LoVo (cell line): ENCODE data around the gene SMARCB1.
A peak's percentile ranks its signal among the peaks of the same experiment; 100 is the strongest.
"Not testable (repeated sequence)": the region's sequence is repeated elsewhere in the genome, so short reads cannot be mapped to it uniquely, and the experiment has no call there.

Experiments
- DNase-seq: peaks from one replicate; pipeline ENCODE4 v3.0.0-alpha.2; 2016; ENCODE audit warnings: low spot score

SMARCB1 gene

DNA sequence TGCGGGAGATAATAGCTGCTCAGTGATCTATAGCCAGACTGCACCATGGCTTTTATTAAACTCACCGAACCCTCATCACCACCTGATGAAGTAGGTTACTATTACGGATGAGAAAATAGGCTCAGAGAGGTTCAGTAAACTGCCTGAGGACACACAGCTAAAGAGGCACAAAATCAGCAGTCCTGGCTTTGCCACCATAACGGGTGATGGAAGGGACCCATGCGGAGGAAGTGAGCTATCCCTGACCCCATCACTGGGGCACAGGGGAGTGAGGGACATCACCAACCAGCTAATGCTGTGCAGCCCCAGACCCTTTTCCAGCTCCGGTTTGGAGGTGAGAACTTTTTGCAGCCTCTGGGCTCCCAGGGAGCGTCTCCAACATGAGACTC, 59.3 kb downstream of the SMARCB1 start:
- DNase-seq, result no peak

- no peak for DNase-seq
Measured at GRCh38 chr22:23847310-23847920, 60.6 kb downstream of the SMARCB1 start.

DNA sequence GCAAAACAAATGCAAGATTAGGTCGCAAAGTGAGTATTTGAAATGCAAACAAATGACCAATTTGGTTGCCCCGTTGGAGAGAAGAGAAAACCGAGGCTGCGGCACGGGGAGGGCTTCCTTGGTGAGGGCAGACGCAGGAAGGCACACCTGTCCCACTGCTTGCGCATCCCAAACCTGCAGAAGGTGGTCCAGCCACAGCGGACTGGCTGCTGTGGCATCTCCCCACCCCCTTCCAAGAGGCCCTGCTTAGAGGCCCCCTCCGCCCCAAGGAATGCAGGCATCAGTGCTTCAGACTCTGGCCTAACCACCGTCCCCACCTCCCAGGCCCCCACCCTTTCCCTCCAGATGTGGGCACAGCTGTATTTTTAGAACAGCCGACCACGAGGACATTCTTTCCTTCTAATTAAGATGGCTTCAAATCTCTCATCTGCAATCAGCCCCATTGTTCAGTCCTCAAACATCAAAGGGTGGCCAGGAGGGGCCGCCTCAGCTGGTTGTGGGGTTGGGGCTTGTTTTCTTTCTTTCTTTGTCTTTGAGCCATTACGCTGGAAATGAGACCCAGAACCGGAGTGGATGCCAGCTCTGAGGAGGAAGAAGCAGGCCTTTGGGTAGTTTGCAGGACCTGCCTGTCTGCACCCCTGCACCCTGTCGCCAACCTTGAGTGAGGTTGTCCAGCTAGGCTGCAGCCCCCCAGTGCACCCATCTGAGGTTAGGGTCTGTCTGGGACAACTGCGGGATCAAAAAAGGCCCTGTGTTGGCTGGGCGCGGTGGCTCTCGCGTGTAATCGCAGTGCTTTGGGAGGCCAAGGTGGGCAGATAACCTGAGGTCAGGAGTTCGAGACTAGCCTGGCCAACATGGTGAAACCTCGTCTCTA, 61.5 kb downstream of the SMARCB1 start:
- DNase-seq, result no peak

DNA sequence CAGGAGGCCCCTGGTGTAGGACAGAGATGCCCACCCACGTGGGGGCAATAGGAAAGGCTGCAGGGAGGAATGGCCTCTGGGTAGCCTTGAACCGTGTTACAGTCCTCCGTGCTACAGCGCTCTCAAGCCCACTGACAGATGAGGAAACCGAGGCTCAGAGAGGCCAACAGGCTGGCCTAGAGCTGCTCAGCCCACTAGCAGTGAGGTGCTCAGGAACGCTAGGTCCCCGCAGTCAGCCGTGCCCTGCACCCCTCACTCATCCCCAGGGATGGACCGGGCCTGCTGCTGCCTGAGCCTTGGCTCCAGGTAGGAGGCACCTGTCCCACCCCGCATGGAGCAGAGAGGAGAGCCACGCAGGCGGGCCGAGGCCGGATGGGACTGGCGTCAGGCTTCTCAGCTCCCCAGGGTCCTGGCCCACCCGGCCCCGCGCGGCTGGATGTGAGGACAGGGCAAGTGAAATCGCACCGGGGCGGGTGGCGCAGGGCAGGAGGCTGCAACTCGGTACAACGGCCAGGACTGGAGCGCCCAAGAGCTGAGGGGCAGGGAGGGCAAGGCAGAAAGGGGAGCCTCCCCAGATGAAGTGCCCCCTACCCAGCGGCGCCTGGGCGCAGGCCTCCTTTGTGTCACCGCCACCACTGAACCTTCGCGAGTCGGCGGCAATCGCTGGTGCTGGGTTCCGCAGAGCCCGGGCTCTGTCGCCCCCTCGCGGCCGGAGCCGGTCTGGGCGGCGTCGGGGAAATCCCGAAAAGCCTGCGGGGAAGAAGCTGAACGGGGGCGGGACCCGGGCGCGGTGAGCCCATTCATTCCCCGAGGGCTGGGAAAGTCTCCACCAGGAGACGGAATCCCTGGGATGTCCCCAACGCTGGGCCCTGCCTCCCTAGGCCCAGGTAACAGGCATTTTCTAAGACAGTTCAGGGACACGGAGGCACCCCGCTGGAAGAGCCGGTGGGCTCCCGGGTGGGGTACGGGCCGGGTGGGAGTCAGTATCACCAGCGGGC, 62.5 kb downstream of the SMARCB1 start:
- peak; percentile 84 for DNase-seq

GRCh38 chr22:23850136-23850611, 63.4 kb downstream of the SMARCB1 start:
- no peak for DNase-seq

- peak; percentile 9 for DNase-seq
Measured at GRCh38 chr22:23856721-23857605, 70.2 kb downstream of the SMARCB1 start.

GRCh38 chr22:23857606-23858483, 71.1 kb downstream of the SMARCB1 start, which contains the start of gene SLC2A11:
Gene SLC2A11 (plus strand): TSS chr22:23857875. CDS start chr22:23858000, 125 bp downstream.
- DNase-seq, result peak; percentile 99

DNA sequence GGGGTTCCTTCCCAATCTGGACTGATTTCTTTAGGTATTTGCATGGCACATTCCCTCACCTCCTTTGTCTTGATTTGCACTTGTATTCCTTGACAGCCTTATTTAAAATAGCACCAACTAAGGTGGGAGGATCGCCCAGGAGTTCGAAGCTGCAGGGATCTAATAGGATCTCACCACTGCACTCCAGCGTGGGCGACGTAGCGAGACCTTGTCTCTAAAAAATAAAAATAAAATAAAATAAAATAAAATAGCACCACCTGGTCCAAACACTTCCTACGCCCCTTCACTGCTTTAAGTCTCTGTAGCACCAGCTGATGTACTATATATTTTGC, 71.7 kb downstream of the SMARCB1 start:
- no peak for DNase-seq

- no peak for DNase-seq
Measured at GRCh38 chr22:23859201-23859600, 72.4 kb downstream of the SMARCB1 start.

- DNase-seq, result not testable (repeated sequence)
Measured at GRCh38 chr22:23860187-23860586, 73.4 kb downstream of the SMARCB1 start.

DNA sequence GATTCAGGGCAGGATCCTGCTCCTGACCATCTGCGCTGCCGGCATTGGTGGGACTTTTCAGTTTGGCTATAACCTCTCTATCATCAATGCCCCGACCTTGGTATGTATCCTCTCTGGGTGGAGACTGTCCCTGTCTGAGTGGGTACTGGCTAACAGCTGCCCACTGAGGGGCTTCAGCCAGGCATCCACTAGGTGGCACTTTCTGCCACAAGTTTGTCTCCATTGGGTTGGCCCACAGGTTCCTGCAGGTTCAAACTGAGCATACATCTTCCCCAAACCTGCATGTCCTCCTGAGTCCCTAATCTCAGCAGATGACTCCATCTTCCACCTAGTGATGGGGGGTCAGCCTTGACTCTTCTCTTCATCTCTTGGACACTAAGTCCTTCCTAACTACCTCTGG, 75.3 kb downstream of the SMARCB1 start:
- DNase-seq, result peak; percentile 24

- DNase-seq, result not testable (repeated sequence)
Measured at GRCh38 chr22:23864499-23865154, 77.9 kb downstream of the SMARCB1 start.

GRCh38 chr22:23868580-23868979, 81.8 kb downstream of the SMARCB1 start:
- DNase-seq, result no peak

GRCh38 chr22:23874871-23875270, 88.1 kb downstream of the SMARCB1 start:
- no peak for DNase-seq

GRCh38 chr22:23875801-23876200, 89.0 kb downstream of the SMARCB1 start:
- DNase-seq, result no peak

DNA sequence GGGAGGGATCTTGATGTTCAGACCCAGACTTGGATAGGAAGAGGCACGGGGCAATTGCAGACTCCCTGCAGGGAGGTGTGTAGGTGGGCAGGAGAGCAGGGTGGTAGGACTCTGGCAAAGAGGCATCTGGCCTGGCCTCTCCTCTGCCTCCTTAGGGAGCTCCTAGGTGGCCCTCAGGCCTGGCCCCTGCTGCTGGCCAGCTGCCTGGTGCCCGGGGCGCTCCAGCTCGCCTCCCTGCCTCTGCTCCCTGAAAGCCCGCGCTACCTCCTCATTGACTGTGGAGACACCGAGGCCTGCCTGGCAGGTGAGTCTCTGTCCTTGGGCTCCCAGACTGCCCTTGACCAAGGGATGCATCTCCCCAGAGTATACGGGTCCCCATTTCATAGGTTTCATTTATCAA, 90.8 kb downstream of the SMARCB1 start:
- DNase-seq, result no peak

DNA sequence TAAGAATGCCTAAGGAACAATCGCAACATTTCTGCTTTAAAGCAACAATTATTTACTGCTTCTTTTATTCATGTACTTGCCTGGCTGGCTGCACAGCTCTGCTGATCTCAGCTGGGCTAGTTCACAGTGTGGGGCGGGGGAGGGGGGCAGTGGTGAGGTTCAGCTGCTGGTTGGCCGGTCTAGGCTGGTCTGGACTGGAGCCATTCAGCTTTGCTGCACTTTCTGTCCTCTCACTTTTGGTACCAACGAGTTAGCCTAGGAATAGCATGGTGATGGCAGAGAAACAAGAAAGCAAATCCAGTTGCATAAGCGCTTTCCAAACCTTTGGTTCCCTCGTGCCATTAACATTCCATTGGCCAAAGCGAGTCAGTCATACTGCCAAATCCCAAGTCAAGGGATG, 91.5 kb downstream of the SMARCB1 start:
- DNase-seq, result no peak

GRCh38 chr22:23882370-23882769, 95.6 kb downstream of the SMARCB1 start:
- DNase-seq, result no peak

GRCh38 chr22:23883658-23884057, 96.9 kb downstream of the SMARCB1 start:
- DNase-seq, result no peak

DNA sequence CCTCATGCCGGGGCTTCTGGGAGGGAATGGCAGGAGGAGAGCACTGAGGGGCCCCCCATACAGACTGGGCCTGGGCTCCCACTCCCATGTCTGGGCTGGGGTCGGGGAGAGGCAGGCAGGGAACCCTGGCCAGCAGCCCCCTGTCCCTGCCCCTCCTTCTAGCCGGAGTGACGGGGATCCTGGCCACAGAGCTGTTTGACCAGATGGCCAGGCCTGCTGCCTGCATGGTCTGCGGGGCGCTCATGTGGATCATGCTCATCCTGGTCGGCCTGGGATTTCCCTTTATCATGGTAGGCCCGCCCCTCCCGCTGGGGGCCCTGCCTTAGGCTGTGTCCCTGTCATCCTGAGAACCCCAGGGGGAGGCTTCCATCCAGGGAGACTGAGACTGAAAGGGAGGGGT, 97.4 kb downstream of the SMARCB1 start:
- DNase-seq, result no peak
